Measurements from ENCODE around the gene GET3. TPM values are rescaled to one million over a fixed set of nuclear protein-coding genes. Genes with fewer than 3 reads are reported as not detected.

The GET3 gene
- total and polyA plus RNA-seq, 9 donors = 37.6 to 58.7 (median 51.5) TPM

GRCh38 chr19:12748489-12748888 lies 11.2 kb downstream of the GET3 start:
- Histone ChIP-seq H3K4me1 (ENCODE audit: control insufficient read depth, insufficient read depth, low read length) (peaks cover 5% of the 10 kb centered on the region), H3K27me3 (ENCODE audit: control insufficient read depth, insufficient read depth, low read length) (peaks cover 21% of the 10 kb centered on the region), H3K36me3 (ENCODE audit: control insufficient read depth, insufficient read depth, low read length) (peaks cover 40% of the 10 kb centered on the region), H3K4me3 (ENCODE audit: low read length) (no peak overlapping the region), H3K9me3 (replicated peaks; ENCODE audit: control insufficient read depth, low read depth, low read length) (peaks cover 11% of the 10 kb centered on the region), H3K27ac (ENCODE audit: low read length) (no peak overlapping the region)
- no peak for DNase-seq
- 71% methylated on average over 1 of the region's 6 CpGs for WGBS (ENCODE audit: insufficient coverage)

DNA sequence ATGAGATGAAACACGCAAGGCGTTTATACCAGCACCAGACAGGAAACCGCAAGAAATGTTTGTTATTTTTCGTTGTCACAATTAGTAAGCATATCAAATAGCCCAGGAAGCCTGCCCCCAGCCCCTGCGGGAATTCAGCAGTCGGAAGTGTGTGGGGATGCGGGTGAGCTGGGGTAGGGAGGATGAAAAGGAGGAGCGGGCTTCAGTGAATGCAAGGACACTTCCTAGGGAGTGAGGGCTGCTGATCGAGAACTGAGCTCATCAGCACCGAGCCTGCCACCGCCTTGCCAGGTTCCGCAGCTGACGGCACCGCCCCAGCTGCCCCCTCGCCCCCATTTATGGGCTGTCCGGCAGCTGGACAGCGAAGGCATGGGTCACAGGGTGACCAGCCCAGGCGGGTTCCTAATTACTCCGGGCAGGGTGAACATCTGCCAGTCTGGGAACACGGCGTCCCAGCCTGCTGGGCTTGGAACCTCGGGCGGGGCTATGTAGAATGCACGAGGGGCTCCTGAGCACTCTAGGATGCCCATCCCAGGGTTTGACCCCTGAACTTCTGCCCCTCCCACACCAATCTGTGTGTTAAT lies 12.7 kb downstream of the GET3 start:
- H3K36me3 ChIP-seq (ENCODE audit: control insufficient read depth, insufficient read depth, low read length) = peaks cover 34% of the 10 kb centered on the region
- peaks cover 5% of the 10 kb centered on the region for H3K4me1 ChIP-seq (ENCODE audit: control insufficient read depth, insufficient read depth, low read length)
- 32% methylated on average over 18 of the region's 24 CpGs for WGBS (ENCODE audit: insufficient coverage)
- peak; percentile 25 for DNase-seq
- H3K9me3 ChIP-seq (replicated peaks; ENCODE audit: control insufficient read depth, low read depth, low read length) = peaks cover 11% of the 10 kb centered on the region
- peaks cover 24% of the 10 kb centered on the region for H3K27me3 ChIP-seq (ENCODE audit: control insufficient read depth, insufficient read depth, low read length)
- no peak overlapping the region for H3K27ac ChIP-seq (ENCODE audit: low read length)
- no peak overlapping the region for H3K4me3 ChIP-seq (ENCODE audit: low read length)

DNA sequence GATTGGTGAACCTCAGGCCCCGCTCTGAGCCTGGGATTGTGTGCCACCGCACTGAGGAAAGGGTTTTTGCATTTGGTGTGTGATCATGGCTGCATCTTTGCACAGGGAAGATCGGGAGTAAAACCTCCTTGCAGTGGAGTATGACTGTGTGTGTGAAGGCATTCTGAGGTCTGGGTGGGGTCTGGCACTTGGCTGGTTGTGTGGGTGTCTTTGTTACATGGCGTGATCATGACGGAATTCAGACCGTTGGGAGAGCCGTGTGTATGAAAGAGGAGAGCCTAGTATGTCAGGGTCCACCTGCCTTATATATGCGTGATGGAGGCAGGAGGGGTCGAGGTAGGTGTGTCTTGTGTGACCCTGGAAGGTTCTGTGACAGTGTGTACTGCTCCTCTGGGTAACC lies 13.6 kb downstream of the GET3 start:
- no peak overlapping the region for H3K27ac ChIP-seq (ENCODE audit: low read length)
- 62% methylated on average over 8 of the region's 9 CpGs for WGBS (ENCODE audit: insufficient coverage)
- H3K4me1 ChIP-seq (ENCODE audit: control insufficient read depth, insufficient read depth, low read length) = peaks cover 5% of the 10 kb centered on the region
- peaks cover 11% of the 10 kb centered on the region for H3K9me3 ChIP-seq (replicated peaks; ENCODE audit: control insufficient read depth, low read depth, low read length)
- peaks cover 24% of the 10 kb centered on the region for H3K27me3 ChIP-seq (ENCODE audit: control insufficient read depth, insufficient read depth, low read length)
- peaks cover 25% of the 10 kb centered on the region for H3K36me3 ChIP-seq (ENCODE audit: control insufficient read depth, insufficient read depth, low read length)
- DNase-seq = no peak
- H3K4me3 ChIP-seq (ENCODE audit: low read length) = no peak overlapping the region

DNA sequence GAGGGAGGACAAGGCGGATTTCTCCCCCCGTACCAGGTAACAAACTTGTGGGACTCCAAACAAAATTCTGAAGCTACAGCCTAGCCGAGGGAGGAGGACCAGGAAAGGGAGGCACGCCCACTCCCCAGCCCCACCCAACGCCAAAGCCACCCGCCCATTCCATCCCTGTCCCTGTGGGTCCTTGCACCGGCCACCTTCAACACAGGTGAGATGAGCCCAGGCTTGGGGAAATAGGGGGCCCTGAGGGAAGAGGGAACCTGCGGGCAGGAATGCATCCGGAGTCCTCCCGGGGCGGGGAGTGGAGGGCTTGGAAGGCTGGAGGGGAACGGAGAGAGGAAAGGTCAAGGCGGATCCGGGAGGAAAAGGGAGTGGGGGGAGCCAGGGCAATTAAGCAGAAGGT lies 14.3 kb downstream of the GET3 start, which contains the start of gene BEST2:
Gene BEST2 (plus strand): TSS at position 157 of the 400 bp plus-strand sequence. CDS start 802 bp downstream, outside the sequence.
- WGBS (ENCODE audit: insufficient coverage) = 59% methylated on average over 9 of the region's 14 CpGs

GRCh38 chr19:12752056-12752781 lies 14.9 kb downstream of the GET3 start:
- Histone ChIP-seq H3K4me3 (ENCODE audit: low read length) (no peak overlapping the region), H3K36me3 (ENCODE audit: control insufficient read depth, insufficient read depth, low read length) (peaks cover 13% of the 10 kb centered on the region), H3K4me1 (ENCODE audit: control insufficient read depth, insufficient read depth, low read length) (peaks cover 9% of the 10 kb centered on the region), H3K27me3 (ENCODE audit: control insufficient read depth, insufficient read depth, low read length) (peaks cover 24% of the 10 kb centered on the region), H3K27ac (ENCODE audit: low read length) (no peak overlapping the region), H3K9me3 (replicated peaks; ENCODE audit: control insufficient read depth, low read depth, low read length) (peaks cover 9% of the 10 kb centered on the region)
- WGBS (ENCODE audit: insufficient coverage) = 84% methylated on average over 20 of the region's 23 CpGs
- no peak for DNase-seq

More for the DNA sequence above, 14.3 kb downstream of the GET3 start, which contains the start of gene BEST2:
- no peak within 1 kb of the TSS for H3K4me3 ChIP-seq (ENCODE audit: low read length)
- H3K27me3 ChIP-seq (ENCODE audit: control insufficient read depth, insufficient read depth, low read length) = peaks cover 24% of the 10 kb centered on the region
- H3K36me3 ChIP-seq (ENCODE audit: control insufficient read depth, insufficient read depth, low read length) = peaks cover 18% of the 10 kb centered on the region
- peaks cover 5% of the 10 kb centered on the region for H3K4me1 ChIP-seq (ENCODE audit: control insufficient read depth, insufficient read depth, low read length)
- no peak for DNase-seq
- H3K27ac ChIP-seq (ENCODE audit: low read length) = no peak within 1 kb of the TSS
- H3K9me3 ChIP-seq (replicated peaks; ENCODE audit: control insufficient read depth, low read depth, low read length) = peaks cover 11% of the 10 kb centered on the region

DNA sequence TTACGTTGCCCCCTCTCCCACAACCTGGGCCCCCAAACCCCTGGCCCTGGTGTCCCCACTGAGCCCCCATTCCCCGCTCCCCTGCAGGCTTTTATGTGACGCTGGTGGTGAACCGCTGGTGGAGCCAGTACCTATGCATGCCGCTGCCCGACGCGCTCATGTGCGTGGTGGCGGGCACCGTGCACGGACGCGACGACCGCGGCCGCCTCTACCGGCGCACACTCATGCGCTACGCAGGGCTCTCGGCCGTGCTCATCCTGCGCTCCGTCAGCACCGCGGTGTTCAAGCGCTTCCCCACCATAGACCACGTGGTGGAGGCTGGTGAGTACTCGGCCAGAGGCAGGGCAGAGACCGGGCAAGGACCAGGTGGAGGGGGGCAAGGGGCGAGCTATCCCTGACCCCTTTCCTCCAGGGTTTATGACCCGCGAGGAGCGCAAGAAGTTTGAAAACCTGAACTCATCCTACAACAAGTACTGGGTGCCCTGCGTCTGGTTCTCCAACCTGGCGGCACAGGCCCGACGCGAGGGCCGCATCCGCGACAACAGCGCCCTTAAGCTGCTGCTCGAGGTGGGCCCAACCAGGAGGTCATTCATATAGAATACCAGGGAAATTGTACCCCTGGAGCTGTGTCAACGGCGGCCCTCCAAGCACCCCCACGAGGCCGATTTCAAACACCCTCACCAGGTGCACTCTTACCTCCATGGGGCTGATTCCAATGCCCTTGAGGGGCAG lies 17.3 kb downstream of the GET3 start:
- Histone ChIP-seq H3K36me3 (ENCODE audit: control insufficient read depth, insufficient read depth, low read length) (no peaks in the 10 kb centered on the region), H3K27me3 (ENCODE audit: control insufficient read depth, insufficient read depth, low read length) (peaks cover 24% of the 10 kb centered on the region), H3K9me3 (replicated peaks; ENCODE audit: control insufficient read depth, low read depth, low read length) (no peaks in the 10 kb centered on the region), H3K4me3 (ENCODE audit: low read length) (no peak overlapping the region), H3K4me1 (ENCODE audit: control insufficient read depth, insufficient read depth, low read length) (peaks cover 15% of the 10 kb centered on the region), H3K27ac (ENCODE audit: low read length) (no peak overlapping the region)
- no peak for DNase-seq
- 83% methylated on average over 44 of the region's 50 CpGs for WGBS (ENCODE audit: insufficient coverage)

GRCh38 chr19:12756150-12756883 lies 19.0 kb downstream of the GET3 start:
- DNase-seq = no peak
- Histone ChIP-seq H3K27me3 (ENCODE audit: control insufficient read depth, insufficient read depth, low read length) (peaks cover 16% of the 10 kb centered on the region), H3K4me1 (ENCODE audit: control insufficient read depth, insufficient read depth, low read length) (peaks cover 10% of the 10 kb centered on the region), H3K27ac (ENCODE audit: low read length) (no peak overlapping the region), H3K4me3 (ENCODE audit: low read length) (no peak overlapping the region), H3K9me3 (replicated peaks; ENCODE audit: control insufficient read depth, low read depth, low read length) (no peaks in the 10 kb centered on the region), H3K36me3 (ENCODE audit: control insufficient read depth, insufficient read depth, low read length) (no peaks in the 10 kb centered on the region)
- WGBS (ENCODE audit: insufficient coverage) = 87% methylated on average over 14 of the region's 19 CpGs

DNA sequence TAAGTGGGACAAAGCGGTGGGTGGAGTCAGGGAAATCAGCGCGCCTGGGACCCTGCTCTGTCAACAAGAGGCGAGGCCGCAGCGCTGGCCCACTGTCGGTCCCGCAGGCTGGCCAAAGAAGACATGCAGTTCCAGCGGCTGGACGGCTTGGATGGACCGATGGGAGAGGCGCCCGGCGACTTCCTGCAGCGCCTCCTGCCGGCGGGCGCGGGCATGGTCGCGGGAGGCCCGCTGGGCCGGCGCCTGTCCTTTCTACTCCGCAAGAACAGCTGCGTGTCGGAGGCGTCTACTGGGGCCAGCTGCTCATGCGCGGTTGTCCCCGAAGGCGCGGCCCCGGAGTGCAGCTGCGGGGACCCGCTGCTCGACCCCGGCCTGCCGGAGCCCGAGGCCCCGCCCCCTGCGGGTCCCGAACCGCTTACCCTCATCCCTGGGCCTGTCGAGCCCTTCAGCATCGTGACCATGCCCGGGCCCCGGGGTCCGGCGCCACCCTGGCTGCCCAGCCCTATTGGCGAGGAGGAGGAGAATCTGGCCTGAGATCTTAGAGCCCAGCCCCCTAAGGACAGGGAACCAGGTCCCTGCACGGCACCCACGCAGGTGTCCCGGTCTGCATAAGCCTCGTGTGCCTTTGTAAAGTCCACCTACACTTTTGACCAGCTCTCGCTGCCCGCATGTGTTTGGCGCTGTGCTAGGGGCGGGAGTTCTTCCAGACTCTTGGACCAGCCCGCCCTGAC lies 20.4 kb downstream of the GET3 start:
- peak overlapping the region; percentile 69 for H3K27ac ChIP-seq (ENCODE audit: low read length)
- H3K4me1 ChIP-seq (ENCODE audit: control insufficient read depth, insufficient read depth, low read length) = peaks cover 10% of the 10 kb centered on the region
- no peaks in the 10 kb centered on the region for H3K9me3 ChIP-seq (replicated peaks; ENCODE audit: control insufficient read depth, low read depth, low read length)
- peaks cover 5% of the 10 kb centered on the region for H3K27me3 ChIP-seq (ENCODE audit: control insufficient read depth, insufficient read depth, low read length)
- peak overlapping the region; percentile 42 for H3K4me3 ChIP-seq (ENCODE audit: low read length)
- peak; percentile 85 for DNase-seq
- 5% methylated on average over 59 of the region's 60 CpGs for WGBS (ENCODE audit: insufficient coverage)
- no peaks in the 10 kb centered on the region for H3K36me3 ChIP-seq (ENCODE audit: control insufficient read depth, insufficient read depth, low read length)

- Histone ChIP-seq H3K36me3 (ENCODE audit: control insufficient read depth, insufficient read depth, low read length) (peaks cover 17% of the 10 kb centered on the region), H3K27ac (ENCODE audit: low read length) (no peak overlapping the region), H3K9me3 (replicated peaks; ENCODE audit: control insufficient read depth, low read depth, low read length) (no peaks in the 10 kb centered on the region), H3K4me3 (ENCODE audit: low read length) (no peak overlapping the region), H3K4me1 (ENCODE audit: control insufficient read depth, insufficient read depth, low read length) (peaks cover 10% of the 10 kb centered on the region), H3K27me3 (ENCODE audit: control insufficient read depth, insufficient read depth, low read length) (no peaks in the 10 kb centered on the region)
- no peak for DNase-seq
- WGBS (ENCODE audit: insufficient coverage) = no CpG with 5 or more reads among the region's 6 CpGs
Observed at GRCh38 chr19:12759686-12760085, 22.4 kb downstream of the GET3 start.
